Uterus (tissue), 4 donors: ENCODE measurements around the gene MVB12A. TPM values are rescaled to one million over a fixed set of nuclear protein-coding genes. Genes with fewer than 3 reads are reported as not detected.

Experiments used
- DNase-seq, 2 donors: peaks; one replicate each; pipeline ENCODE4 v3.0.0-alpha.2; 2019 to 2020
- H3K27ac ChIP-seq, 2 donors: fragments of 200-600 bp; sonication (generic); 1 replicate in 1 of 2; 2 replicates in 1 of 2; pipeline ENCODE4 v1.5.1; 2016 to 2018
- H3K27me3 ChIP-seq, 2 donors: fragments of 200-600 bp; sonication (generic); one replicate each; pipeline ENCODE4 v1.5.1; 2018 to 2019; ENCODE audit warnings: control low read depth in 1 of 2
- H3K36me3 ChIP-seq, 2 donors: fragments of 200-600 bp; sonication (generic); one replicate each; pipeline ENCODE4 v1.5.1; 2019; ENCODE audit warnings: control low read depth in 1 of 2
- H3K4me1 ChIP-seq, 2 donors: fragments of 200-600 bp; sonication (generic); one replicate each; pipeline ENCODE4 v1.5.1; 2018 to 2019; ENCODE audit warnings: control low read depth in 1 of 2
- H3K4me3 ChIP-seq, 2 donors: fragments of 200-600 bp; sonication (generic); 1 replicate in 1 of 2; 2 replicates in 1 of 2; pipeline ENCODE4 v1.5.1; 2018 to 2019; ENCODE audit warnings: mild to moderate bottlenecking in 1 of 2
- H3K9me3 ChIP-seq, 2 donors: fragments of 200-600 bp; sonication (generic); one replicate each; pipeline ENCODE4 v1.5.1; 2019; ENCODE audit warnings: control low read depth in 1 of 2
- POLR2A ChIP-seq, 2 donors: fragments of 450-650 bp; IDR thresholded peaks; one replicate each; pipeline ENCODE4 v1.6.1; 2016; ENCODE audit warnings: antibody characterized with exemption in 2 of 2, mild to moderate bottlenecking in 1 of 2, moderate library complexity in 1 of 2
- intact Hi-C: fragments of 100-400 bp; cut with DNase I; formaldehyde crosslinking; loops from one replicate; pipeline ENCODE4 v1.15.1; 2023; ENCODE audit warnings: low total_unique reads
- total RNA-seq, 4 donors: library from RNA; depleted of rRNA in 3 of 4; stranded (reverse); fragments of >200 nt in 3 of 4; gene quantifications; one replicate each; pipeline versions ENCODE4 v1.1.0 to v1.2.4, GENCODE V29; 2014 to 2023
- TF ChIP-seq, protein P1 (sequence below), 4 experiments: fragments of 200-600 bp in 2 of 4; fragments of 450-650 bp in 2 of 4; sonication (generic) in 2 of 4; IDR thresholded peaks; one replicate each; pipeline ENCODE4 v1.5.1; 2016 to 2019; ENCODE audit warnings: antibody characterized with exemption in 4 of 4, mild to moderate bottlenecking in 2 of 4, moderate library complexity in 1 of 4
- donor health status: DM: yes; HTN: yes; CAD: no.

MVB12A gene
- total RNA-seq, 4 donors from 2014 or later = 3.8 to 46.7 (median 26.5) TPM

DNA sequence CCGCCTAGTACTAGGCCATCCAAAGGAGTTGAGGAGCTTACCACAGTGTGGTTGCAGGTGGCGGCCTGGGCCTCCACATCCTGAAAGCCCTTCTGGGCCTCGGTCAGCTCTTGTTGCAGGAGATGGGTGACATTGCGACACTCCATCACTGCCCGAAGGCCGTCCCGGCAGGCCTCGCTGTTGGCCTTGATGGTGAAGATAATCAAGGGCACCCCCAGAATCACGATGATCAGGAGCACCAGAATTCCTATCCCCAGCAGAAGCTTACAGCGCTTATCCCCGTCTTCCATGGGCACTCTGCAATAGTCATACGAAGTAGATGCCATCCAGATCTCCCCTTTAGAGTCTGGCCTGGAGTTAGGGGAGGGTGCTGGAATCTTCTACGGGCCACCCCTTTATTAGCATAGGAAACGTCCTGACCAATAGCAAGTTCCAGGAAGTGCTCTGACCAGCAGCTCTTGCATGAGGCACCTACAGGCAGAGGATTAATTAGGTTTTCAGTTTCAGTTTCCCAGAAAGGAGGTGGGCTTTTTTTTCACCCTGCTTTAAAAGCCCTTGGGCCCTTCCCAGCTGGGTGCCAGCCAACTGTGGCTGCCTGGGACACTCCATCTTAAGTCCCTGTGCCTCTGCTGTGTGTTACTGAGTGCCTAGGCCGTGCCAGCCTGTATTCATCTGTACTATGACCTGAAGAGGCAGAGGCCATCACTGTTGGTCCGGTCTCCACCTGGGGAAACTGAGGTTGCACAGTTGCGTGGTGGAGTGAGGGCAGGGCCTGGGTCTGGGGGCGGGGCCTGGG, 14.4 kb upstream of the MVB12A start, which contains the start of gene BST2:
Gene BST2 (minus strand): TSS at position 381 of the 796 bp plus-strand sequence. CDS start 55 bp downstream, at position 326.
- intact Hi-C loops = no loop called here
- peak; percentile 57 to 75 for DNase-seq

GRCh38 chr19:17406046-17406886, 13.6 kb upstream of the MVB12A start:
- TF ChIP-seq POLR2A (IDR thresholded peaks at IDR 0.05) = no peak
- TF ChIP-seq, protein P1, sequence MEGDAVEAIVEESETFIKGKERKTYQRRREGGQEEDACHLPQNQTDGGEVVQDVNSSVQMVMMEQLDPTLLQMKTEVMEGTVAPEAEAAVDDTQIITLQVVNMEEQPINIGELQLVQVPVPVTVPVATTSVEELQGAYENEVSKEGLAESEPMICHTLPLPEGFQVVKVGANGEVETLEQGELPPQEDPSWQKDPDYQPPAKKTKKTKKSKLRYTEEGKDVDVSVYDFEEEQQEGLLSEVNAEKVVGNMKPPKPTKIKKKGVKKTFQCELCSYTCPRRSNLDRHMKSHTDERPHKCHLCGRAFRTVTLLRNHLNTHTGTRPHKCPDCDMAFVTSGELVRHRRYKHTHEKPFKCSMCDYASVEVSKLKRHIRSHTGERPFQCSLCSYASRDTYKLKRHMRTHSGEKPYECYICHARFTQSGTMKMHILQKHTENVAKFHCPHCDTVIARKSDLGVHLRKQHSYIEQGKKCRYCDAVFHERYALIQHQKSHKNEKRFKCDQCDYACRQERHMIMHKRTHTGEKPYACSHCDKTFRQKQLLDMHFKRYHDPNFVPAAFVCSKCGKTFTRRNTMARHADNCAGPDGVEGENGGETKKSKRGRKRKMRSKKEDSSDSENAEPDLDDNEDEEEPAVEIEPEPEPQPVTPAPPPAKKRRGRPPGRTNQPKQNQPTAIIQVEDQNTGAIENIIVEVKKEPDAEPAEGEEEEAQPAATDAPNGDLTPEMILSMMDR (IDR thresholded peaks at IDR 0.05) = no peak
- no peaks in the 10 kb centered on the region for H3K36me3 ChIP-seq
- H3K27me3 ChIP-seq = no peaks in the 10 kb centered on the region
- DNase-seq = no peak
- no peaks in the 10 kb centered on the region for H3K4me1 ChIP-seq
- H3K9me3 ChIP-seq = no peaks in the 10 kb centered on the region
- intact Hi-C loops = no loop called here
- peak overlapping the region in 1 of 2 donors; percentile 48 for H3K4me3 ChIP-seq
- H3K27ac ChIP-seq = peak overlapping the region; percentile 74 to 87

More for the DNA sequence above, 14.4 kb upstream of the MVB12A start, which contains the start of gene BST2:
- no peaks in the 10 kb centered on the region for H3K4me1 ChIP-seq
- H3K36me3 ChIP-seq = no peaks in the 10 kb centered on the region
- H3K27me3 ChIP-seq = no peaks in the 10 kb centered on the region
- peak within 1 kb of the TSS; percentile 74 to 87 for H3K27ac ChIP-seq
- H3K9me3 ChIP-seq = no peaks in the 10 kb centered on the region
- H3K4me3 ChIP-seq = peak within 1 kb of the TSS; percentile 23 to 48
- TF ChIP-seq, protein P1 (IDR thresholded peaks at IDR 0.05) = no peak
- TF ChIP-seq POLR2A (IDR thresholded peaks at IDR 0.05) = peak; percentile 42 to 77

GRCh38 chr19:17406887-17407196, 13.0 kb upstream of the MVB12A start:
- Histone ChIP-seq H3K27me3 (no peaks in the 10 kb centered on the region), H3K27ac (peak overlapping the region; percentile 74 to 87), H3K9me3 (no peaks in the 10 kb centered on the region), H3K36me3 (no peaks in the 10 kb centered on the region), H3K4me3 (peak overlapping the region in 1 of 2 donors; percentile 48), H3K4me1 (peaks cover 0 to 3% of the 10 kb centered on the region in 2 donors)
- no peak for TF ChIP-seq POLR2A (IDR thresholded peaks at IDR 0.05)
- TF ChIP-seq, protein P1 (IDR thresholded peaks at IDR 0.05) = no peak
- DNase-seq = no peak
- intact Hi-C loops = no loop called here

DNA sequence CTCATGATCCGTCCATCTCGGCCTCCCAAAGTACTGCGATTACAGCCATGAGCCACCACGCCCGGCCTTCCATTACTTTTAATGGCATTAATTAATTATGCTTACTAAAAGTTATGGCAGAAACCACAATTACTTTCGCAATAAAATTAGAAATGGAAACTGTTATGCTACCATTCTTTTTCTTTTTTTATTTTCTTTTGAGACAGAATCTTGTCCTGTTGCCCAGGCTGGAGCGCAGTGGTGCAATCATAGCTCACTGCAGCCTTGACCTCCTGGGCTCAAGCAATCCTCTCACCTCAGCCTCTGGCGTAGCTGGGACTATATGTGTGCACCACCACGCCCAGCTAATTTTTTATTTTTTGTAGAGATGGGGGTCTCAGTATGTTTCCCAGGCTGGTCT, 9.9 kb upstream of the MVB12A start:
- Histone ChIP-seq H3K36me3 (no peaks in the 10 kb centered on the region), H3K27ac (peak overlapping the region in 1 of 2 donors; percentile 39), H3K4me1 (peaks cover 0 to 10% of the 10 kb centered on the region in 2 donors), H3K9me3 (no peaks in the 10 kb centered on the region), H3K4me3 (no peak overlapping the region), H3K27me3 (no peaks in the 10 kb centered on the region)
- TF ChIP-seq, protein P1 (IDR thresholded peaks at IDR 0.05) = no peak
- no peak for TF ChIP-seq POLR2A (IDR thresholded peaks at IDR 0.05)
- intact Hi-C loops = no loop called here
- peak; percentile 76 to 81 for DNase-seq
